Esophagus squamous epithelium (tissue), 4 donors: ENCODE measurements around the gene ATXN7L3.

Experiments used
- POLR2A ChIP-seq, 4 donors: fragments of 450-650 bp; IDR thresholded peaks; one replicate each; pipeline ENCODE4 v1.6.1; 2017; ENCODE audit warnings: antibody characterized with exemption in 4 of 4, mild to moderate bottlenecking in 4 of 4, moderate library complexity in 3 of 4
- TF ChIP-seq, protein P1 (sequence below), 6 experiments: fragments of 450-650 bp in 4 of 6; fragments of 200-600 bp in 2 of 6; sonication (generic) in 2 of 6; IDR thresholded peaks; one replicate each; pipeline ENCODE4 v1.5.1; 2016 to 2019; ENCODE audit warnings: antibody characterized with exemption in 6 of 6, mild to moderate bottlenecking in 4 of 6, moderate library complexity in 4 of 6

DNA sequence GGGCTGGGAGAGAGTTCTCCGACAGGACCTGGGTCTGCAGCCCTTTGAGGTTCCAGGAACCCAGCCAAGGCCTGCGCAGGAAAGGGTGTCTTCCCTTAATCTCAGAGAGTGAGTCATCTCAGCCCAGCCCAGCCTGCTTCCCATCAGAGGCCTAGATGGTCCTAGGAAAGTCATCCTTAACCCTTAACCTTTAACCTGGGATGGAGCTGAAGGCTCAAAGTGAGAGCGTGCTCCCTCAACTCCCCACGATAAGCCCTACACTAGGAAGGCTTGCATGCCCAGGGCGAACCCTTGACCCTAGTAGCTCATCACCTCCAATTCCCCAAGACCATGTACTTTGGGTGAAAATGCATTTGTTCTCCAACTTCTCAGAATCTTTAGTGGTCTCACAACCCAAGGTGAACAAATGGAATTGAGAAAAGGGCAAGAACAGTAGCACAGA, 4.8 kb upstream of the ATXN7L3 start:
- TF ChIP-seq, protein P1, sequence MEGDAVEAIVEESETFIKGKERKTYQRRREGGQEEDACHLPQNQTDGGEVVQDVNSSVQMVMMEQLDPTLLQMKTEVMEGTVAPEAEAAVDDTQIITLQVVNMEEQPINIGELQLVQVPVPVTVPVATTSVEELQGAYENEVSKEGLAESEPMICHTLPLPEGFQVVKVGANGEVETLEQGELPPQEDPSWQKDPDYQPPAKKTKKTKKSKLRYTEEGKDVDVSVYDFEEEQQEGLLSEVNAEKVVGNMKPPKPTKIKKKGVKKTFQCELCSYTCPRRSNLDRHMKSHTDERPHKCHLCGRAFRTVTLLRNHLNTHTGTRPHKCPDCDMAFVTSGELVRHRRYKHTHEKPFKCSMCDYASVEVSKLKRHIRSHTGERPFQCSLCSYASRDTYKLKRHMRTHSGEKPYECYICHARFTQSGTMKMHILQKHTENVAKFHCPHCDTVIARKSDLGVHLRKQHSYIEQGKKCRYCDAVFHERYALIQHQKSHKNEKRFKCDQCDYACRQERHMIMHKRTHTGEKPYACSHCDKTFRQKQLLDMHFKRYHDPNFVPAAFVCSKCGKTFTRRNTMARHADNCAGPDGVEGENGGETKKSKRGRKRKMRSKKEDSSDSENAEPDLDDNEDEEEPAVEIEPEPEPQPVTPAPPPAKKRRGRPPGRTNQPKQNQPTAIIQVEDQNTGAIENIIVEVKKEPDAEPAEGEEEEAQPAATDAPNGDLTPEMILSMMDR (IDR thresholded peaks at IDR 0.05): no peak
- no peak for TF ChIP-seq POLR2A (IDR thresholded peaks at IDR 0.05)
